RWPE2 (cell line): Measurements from ENCODE around the gene ZNF804B.

Experiments
- ATAC-seq: fragments of 200-7000 bp; cut with Tn5 transposase; 3 replicates; pipeline ENCODE4 v1.9.1; 2021; ENCODE audit warnings: low read depth
- DNase-seq: peaks from one replicate; pipeline ENCODE4 v3.0.0-alpha.2; 2020; ENCODE audit warnings: low spot score
- H3K27ac ChIP-seq: fragments of 450-650 bp; 2 replicates; pipeline ENCODE4 v1.5.1; 2017; ENCODE audit warnings: mild to moderate bottlenecking; ENCODE audit not compliant: poor library complexity, severe bottlenecking
- H3K27me3 ChIP-seq: fragments of 250-450 bp; sonication (Bioruptor Pico); 2 replicates; pipeline ENCODE4 v1.5.1; 2021; ENCODE audit warnings: mild to moderate bottlenecking, moderate library complexity; ENCODE audit not compliant: insufficient read depth, poor library complexity, severe bottlenecking
- H3K36me3 ChIP-seq: fragments of 250-450 bp; sonication (Bioruptor Pico); 2 replicates; pipeline ENCODE4 v1.5.1; 2020; ENCODE audit warnings: low read depth, mild to moderate bottlenecking, moderate library complexity
- H3K4me1 ChIP-seq: fragments of 250-450 bp; sonication (Bioruptor Pico); 2 replicates; pipeline ENCODE4 v1.5.1; 2021; ENCODE audit warnings: mild to moderate bottlenecking, moderate library complexity; ENCODE audit not compliant: insufficient read depth, poor library complexity, severe bottlenecking
- H3K4me3 ChIP-seq: fragments of 250-450 bp; sonication (Bioruptor Pico); 2 replicates; pipeline ENCODE4 v1.5.1; 2021; ENCODE audit warnings: mild to moderate bottlenecking, moderate library complexity; ENCODE audit not compliant: severe bottlenecking
- H3K9me3 ChIP-seq: fragments of 250-450 bp; sonication (Bioruptor Pico); 2 replicates; pipeline ENCODE4 v1.5.1; 2021; ENCODE audit warnings: mild to moderate bottlenecking, moderate library complexity; ENCODE audit not compliant: severe bottlenecking
- TF ChIP-seq, protein P1 (sequence below): fragments of 450-650 bp; IDR thresholded peaks from one replicate; pipeline ENCODE4 v1.5.1; 2017; ENCODE audit warnings: mild to moderate bottlenecking, moderate library complexity; ENCODE audit not compliant: poor library complexity, severe bottlenecking

Gene ZNF804B

GRCh38 chr7:88757371-88757770, 2.1 kb upstream of the ZNF804B start:
- H3K4me1 ChIP-seq = no peaks in the 10 kb centered on the region
- peaks cover 65% of the 10 kb centered on the region for H3K27me3 ChIP-seq
- TF ChIP-seq, protein P1, sequence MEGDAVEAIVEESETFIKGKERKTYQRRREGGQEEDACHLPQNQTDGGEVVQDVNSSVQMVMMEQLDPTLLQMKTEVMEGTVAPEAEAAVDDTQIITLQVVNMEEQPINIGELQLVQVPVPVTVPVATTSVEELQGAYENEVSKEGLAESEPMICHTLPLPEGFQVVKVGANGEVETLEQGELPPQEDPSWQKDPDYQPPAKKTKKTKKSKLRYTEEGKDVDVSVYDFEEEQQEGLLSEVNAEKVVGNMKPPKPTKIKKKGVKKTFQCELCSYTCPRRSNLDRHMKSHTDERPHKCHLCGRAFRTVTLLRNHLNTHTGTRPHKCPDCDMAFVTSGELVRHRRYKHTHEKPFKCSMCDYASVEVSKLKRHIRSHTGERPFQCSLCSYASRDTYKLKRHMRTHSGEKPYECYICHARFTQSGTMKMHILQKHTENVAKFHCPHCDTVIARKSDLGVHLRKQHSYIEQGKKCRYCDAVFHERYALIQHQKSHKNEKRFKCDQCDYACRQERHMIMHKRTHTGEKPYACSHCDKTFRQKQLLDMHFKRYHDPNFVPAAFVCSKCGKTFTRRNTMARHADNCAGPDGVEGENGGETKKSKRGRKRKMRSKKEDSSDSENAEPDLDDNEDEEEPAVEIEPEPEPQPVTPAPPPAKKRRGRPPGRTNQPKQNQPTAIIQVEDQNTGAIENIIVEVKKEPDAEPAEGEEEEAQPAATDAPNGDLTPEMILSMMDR = no peak
- no peak overlapping the region for H3K4me3 ChIP-seq
- H3K9me3 ChIP-seq = no peaks in the 10 kb centered on the region
- no peak overlapping the region for H3K27ac ChIP-seq
- ATAC-seq = no peak
- DNase-seq = no peak
- H3K36me3 ChIP-seq = no peaks in the 10 kb centered on the region

- Histone ChIP-seq H3K27ac (no peak overlapping the region), H3K36me3 (no peaks in the 10 kb centered on the region), H3K4me1 (no peaks in the 10 kb centered on the region), H3K9me3 (no peaks in the 10 kb centered on the region), H3K27me3 (peaks cover 73% of the 10 kb centered on the region), H3K4me3 (no peak overlapping the region)
- DNase-seq (no peak), ATAC-seq (peak; percentile 28; the same call in 2 of the 3 replicates)
- TF ChIP-seq, protein P1 = no peak
Observed at GRCh38 chr7:88758381-88759229, 895 bp upstream of the ZNF804B start.

DNA sequence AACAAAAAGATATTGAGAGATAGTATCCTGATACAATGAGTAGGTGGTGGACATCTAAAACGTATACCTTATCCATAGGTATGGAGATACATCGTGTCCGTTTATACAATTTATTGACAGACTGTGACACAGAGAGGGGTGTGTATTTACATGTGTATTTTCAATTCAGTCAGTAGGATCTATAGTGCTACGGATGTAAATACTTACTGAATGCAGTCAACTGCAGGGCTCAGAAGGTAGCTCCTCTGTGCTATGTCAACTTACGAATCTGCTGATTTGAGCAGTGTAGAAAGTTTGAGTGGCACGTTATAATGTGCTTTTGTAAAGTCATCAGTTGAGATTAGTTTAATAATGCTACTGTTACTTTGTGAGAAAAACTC, 626 bp downstream of the ZNF804B start:
- no peak overlapping the region for H3K4me3 ChIP-seq
- H3K27ac ChIP-seq = no peak overlapping the region
- peaks cover 86% of the 10 kb centered on the region for H3K27me3 ChIP-seq
- TF ChIP-seq, protein P1 = no peak
- H3K4me1 ChIP-seq = no peaks in the 10 kb centered on the region
- H3K36me3 ChIP-seq = no peaks in the 10 kb centered on the region
- DNase-seq = no peak
- ATAC-seq = no peak
- H3K9me3 ChIP-seq = no peaks in the 10 kb centered on the region

- TF ChIP-seq, protein P1 = no peak
- Histone ChIP-seq H3K27me3 (peaks cover 78% of the 10 kb centered on the region), H3K4me1 (no peaks in the 10 kb centered on the region), H3K9me3 (no peaks in the 10 kb centered on the region), H3K27ac (no peak overlapping the region), H3K4me3 (no peak overlapping the region), H3K36me3 (no peaks in the 10 kb centered on the region)
- DNase-seq = no peak
- no peak for ATAC-seq
Observed at GRCh38 chr7:88761779-88762178, 2.3 kb downstream of the ZNF804B start.

GRCh38 chr7:88771417-88771816, 11.9 kb downstream of the ZNF804B start:
- DNase-seq = no peak
- no peaks in the 10 kb centered on the region for H3K36me3 ChIP-seq
- ATAC-seq = no peak
- H3K27ac ChIP-seq = no peak overlapping the region
- peaks cover 12% of the 10 kb centered on the region for H3K27me3 ChIP-seq
- TF ChIP-seq, protein P1 = no peak
- no peaks in the 10 kb centered on the region for H3K4me1 ChIP-seq
- no peaks in the 10 kb centered on the region for H3K9me3 ChIP-seq
- no peak overlapping the region for H3K4me3 ChIP-seq
